Measurements from ENCODE around the gene ARHGAP30. TPM values are rescaled to one million over a fixed set of nuclear protein-coding genes. Genes with fewer than 3 reads are reported as not detected.

ARHGAP30 gene, protein sequence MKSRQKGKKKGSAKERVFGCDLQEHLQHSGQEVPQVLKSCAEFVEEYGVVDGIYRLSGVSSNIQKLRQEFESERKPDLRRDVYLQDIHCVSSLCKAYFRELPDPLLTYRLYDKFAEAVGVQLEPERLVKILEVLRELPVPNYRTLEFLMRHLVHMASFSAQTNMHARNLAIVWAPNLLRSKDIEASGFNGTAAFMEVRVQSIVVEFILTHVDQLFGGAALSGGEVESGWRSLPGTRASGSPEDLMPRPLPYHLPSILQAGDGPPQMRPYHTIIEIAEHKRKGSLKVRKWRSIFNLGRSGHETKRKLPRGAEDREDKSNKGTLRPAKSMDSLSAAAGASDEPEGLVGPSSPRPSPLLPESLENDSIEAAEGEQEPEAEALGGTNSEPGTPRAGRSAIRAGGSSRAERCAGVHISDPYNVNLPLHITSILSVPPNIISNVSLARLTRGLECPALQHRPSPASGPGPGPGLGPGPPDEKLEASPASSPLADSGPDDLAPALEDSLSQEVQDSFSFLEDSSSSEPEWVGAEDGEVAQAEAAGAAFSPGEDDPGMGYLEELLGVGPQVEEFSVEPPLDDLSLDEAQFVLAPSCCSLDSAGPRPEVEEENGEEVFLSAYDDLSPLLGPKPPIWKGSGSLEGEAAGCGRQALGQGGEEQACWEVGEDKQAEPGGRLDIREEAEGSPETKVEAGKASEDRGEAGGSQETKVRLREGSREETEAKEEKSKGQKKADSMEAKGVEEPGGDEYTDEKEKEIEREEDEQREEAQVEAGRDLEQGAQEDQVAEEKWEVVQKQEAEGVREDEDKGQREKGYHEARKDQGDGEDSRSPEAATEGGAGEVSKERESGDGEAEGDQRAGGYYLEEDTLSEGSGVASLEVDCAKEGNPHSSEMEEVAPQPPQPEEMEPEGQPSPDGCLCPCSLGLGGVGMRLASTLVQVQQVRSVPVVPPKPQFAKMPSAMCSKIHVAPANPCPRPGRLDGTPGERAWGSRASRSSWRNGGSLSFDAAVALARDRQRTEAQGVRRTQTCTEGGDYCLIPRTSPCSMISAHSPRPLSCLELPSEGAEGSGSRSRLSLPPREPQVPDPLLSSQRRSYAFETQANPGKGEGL
- total RNA-seq, result not detected in 2 replicates

GRCh38 chr1:161069731-161070270 lies at the start of gene ARHGAP30:
Gene ARHGAP30 (minus strand): TSS chr1:161069891. CDS start chr1:161069624, 267 bp downstream.

GRCh38 chr1:161117759-161118581 lies 48.3 kb upstream of the ARHGAP30 start, which contains the start of the genes NIT1 and PFDN2:
Gene NIT1 (plus strand): TSS chr1:161118105. CDS start chr1:161118177, 72 bp downstream.
Gene PFDN2 (minus strand): TSS chr1:161118037. CDS start chr1:161118026, 11 bp downstream.

DNA sequence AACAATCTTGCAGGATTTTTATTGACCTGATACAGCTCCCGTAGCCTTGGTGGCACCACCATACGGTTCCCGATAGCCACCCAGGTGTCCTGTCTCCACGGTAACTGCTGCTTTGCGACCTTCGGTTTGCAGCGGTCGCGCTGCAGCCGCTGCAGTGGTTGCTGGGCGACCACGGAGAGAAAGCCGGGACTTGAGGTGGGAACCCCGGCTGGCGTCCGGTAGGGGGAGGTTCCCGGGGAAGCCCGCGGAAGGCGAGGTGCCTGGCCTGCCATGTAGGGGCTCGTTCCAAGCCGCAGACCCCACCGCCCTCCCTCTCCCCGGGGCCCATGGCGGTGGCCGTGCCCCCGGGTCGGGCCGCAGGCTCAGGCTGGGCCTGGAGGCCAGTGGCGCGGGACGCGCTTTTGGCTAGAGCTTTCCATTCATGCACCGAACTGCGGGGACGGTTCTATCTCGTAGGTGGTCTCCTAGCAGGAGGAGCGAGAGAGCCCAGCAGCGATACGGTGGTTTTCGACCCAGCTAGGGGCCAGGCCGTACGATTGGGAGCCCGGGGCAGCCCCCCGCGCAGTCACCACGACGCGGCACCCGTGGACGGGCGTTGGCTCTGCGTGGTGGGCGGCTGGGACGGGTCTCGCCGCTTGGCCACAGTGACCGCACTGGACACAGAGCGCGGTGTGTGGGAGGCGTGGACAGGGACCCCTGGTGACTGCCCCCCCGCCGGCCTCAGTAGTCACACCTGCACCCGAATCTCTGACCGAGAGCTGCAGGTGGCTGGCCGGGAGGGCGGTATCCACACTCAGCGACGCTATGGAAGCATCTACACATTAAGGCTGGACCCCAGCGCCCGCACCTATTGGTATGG lies 28.7 kb upstream of the ARHGAP30 start, which contains the start of gene KLHDC9:
KLHDC9 (plus strand) TSS at position 152 of the 859 bp plus-strand sequence; CDS start at position 327, 175 bp downstream.

DNA sequence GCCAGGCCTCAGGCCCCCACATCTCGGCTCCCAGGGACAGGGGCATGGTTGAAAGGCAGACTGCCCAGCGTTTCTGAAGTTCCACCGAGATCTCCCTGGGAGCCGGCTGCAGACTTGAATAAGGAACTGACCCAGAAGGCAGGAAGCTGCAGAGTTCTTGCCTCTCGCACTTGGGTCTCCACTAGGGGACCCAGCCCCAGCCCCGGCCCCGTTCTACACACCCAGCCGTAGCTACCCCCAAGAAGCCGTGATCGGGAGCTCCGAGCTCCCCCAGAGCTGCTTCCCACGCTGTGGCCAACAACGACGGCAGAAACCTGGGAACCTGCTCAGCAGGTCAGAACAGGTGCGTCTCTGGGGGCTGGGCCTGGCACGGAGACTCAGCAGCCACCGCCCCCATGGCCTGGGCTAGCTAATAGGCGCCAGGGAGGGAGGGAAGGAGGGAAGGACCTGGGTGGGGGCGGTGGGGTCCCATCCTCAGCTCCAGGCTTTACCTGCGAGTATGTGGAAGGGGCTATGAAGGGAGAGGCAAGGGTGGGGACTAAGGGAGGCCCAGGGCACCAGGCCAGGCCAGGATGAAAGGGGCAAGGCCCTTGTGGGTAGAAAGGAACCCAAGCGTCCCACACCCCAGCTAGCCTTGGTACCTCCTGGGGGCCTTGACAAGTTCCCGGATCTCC lies 19.7 kb upstream of the ARHGAP30 start, which contains the start of gene NECTIN4:
NECTIN4 (minus strand) TSS at position 308 of the 674 bp plus-strand sequence; CDS start at position 46, 262 bp downstream.

DNA sequence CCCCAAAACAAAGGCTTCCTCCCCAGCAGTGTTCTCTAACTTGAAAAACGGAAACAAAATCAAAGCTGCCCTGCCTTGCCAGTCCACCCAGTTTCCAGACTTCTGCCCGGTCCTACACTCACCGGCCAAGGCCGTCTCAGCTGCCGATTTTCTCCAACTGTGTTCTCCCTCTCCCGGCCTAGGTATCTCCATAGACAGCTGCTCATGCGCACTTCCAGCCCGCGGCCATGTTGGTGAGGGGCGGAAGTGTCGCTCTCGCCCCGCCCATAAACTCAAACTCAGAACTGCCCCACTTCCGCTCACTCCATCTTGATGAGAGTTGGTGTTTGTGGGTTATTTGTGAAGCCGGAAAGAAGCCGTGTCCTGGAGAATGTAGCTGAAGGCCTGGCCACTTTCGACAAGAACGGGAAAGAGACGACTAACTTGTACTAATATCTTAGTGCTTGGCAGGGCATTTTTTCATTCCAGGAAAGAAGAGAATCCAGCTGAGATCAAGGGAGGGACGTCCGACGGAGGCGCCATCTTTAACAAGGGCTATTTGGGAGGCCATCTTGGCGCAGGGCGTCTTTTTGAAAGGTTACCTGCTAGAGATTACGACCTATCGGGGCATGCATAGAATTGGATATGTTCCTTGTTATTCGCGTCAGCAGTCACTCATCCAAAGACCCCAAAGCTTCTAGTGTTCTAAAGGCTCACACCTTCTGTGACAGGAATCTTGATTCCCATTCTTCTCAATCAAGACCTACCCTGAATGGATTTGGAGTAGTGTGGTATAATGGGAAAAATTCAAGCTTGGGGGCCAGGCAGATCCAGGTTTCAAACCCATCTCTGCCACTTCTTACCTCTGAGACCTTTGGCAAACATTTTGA lies 23.7 kb downstream of the ARHGAP30 start, which contains the start of gene USF1:
USF1 (minus strand) TSS at position 242 of the 869 bp plus-strand sequence. CDS start 2,702 bp downstream, outside the sequence.

GRCh38 chr1:161038523-161039153 lies 31.1 kb downstream of the ARHGAP30 start, which contains the start of gene TSTD1:
Gene TSTD1 (minus strand): TSS chr1:161038964. CDS start chr1:161038889, 75 bp downstream.

DNA sequence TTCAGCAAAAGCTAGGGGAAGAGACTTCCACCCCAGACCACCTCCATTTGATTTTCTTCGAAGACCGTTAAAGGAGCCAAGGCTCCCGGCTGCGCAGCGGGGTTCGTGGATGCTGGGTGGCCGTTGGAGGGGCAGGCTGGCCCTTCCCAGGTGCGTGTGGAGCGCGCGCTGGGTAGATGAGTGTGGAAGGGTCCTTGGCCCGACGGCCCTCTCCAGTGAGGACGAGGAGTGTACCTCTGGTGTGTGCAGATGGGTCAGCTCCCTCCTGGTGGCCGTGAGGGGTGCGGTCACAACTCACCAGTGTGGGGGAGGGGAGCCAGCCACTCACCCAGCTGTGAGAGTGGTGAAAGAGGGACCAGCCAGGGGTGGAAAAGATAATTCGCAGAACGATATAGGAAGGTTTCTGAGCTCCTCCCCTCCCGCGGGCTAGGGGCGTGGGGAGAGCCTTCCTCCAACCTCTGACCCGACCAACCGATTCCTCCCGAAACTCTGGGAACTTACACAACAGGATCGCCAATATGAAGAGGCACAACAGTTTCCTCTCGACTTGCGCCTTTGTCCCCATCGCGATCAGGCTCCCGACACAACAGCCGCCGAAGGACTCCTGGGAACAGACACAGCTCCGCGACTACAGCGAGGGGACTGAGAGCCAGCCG lies 49.1 kb downstream of the ARHGAP30 start, which contains the start of gene F11R:
F11R (minus strand) TSS at position 644 of the 656 bp plus-strand sequence; CDS start at position 565, 79 bp downstream.

Other genes with a start within 250 kb of the ARHGAP30 start
- not detected in 2 replicates for gene CD244, start 207.0 kb downstream of the ARHGAP30 start, total RNA-seq
- gene ITLN1, start 184.7 kb downstream of the ARHGAP30 start, total RNA-seq, result not detected in 2 replicates
- gene ITLN2, start 115.1 kb downstream of the ARHGAP30 start, total RNA-seq, result not detected in 2 replicates
- gene F11R, start 48.7 kb downstream of the ARHGAP30 start, total RNA-seq, result 104 and 115 TPM in 2 replicates
- 38.3 and 82.1 TPM in 2 replicates for gene TSTD1, start 30.9 kb downstream of the ARHGAP30 start, total RNA-seq
- gene USF1, start 23.9 kb downstream of the ARHGAP30 start, total RNA-seq, result 81.5 and 113 TPM in 2 replicates
- 0.15 and 0.32 TPM in 2 replicates for gene NECTIN4, start 19.7 kb upstream of the ARHGAP30 start, total RNA-seq
- gene KLHDC9, start 28.5 kb upstream of the ARHGAP30 start, total RNA-seq, result 0.65 and 2.9 TPM in 2 replicates
- 96.8 and 148 TPM in 2 replicates for gene PFDN2, start 48.1 kb upstream of the ARHGAP30 start, total RNA-seq
- 9.7 and 14.7 TPM in 2 replicates for gene NIT1, start 48.2 kb upstream of the ARHGAP30 start, total RNA-seq
- gene DEDD, start 62.8 kb upstream of the ARHGAP30 start, total RNA-seq, result 31.2 and 35.4 TPM in 2 replicates
- gene UFC1, start 84.1 kb upstream of the ARHGAP30 start, total RNA-seq, result 105 and 141 TPM in 2 replicates
- 3.3 and 5.5 TPM in 2 replicates for gene USP21, start 89.6 kb upstream of the ARHGAP30 start, total RNA-seq
- 16.3 and 17.5 TPM in 2 replicates for gene PPOX, start 96.5 kb upstream of the ARHGAP30 start, total RNA-seq
- gene B4GALT3, start 107.6 kb upstream of the ARHGAP30 start, total RNA-seq, result 18.5 and 19.8 TPM in 2 replicates
- 16.0 and 16.6 TPM in 2 replicates for gene ADAMTS4, start 129.2 kb upstream of the ARHGAP30 start, total RNA-seq
- 206 and 233 TPM in 2 replicates for gene NDUFS2, start 132.5 kb upstream of the ARHGAP30 start, total RNA-seq
- not detected in 2 replicates for gene FCER1G, start 145.4 kb upstream of the ARHGAP30 start, total RNA-seq
- not detected in 2 replicates for gene APOA2, start 153.7 kb upstream of the ARHGAP30 start, total RNA-seq
- 15.9 and 21.9 TPM in 2 replicates for gene TOMM40L, start 156.2 kb upstream of the ARHGAP30 start, total RNA-seq
- not detected in 2 replicates for gene NR1I3, start 168.3 kb upstream of the ARHGAP30 start, total RNA-seq
- not detected in 2 replicates for gene PCP4L1, start 188.9 kb upstream of the ARHGAP30 start, total RNA-seq
- gene MPZ, start 240.1 kb upstream of the ARHGAP30 start, total RNA-seq, result 0.15 and 0.32 TPM in 2 replicates
- gene SDHC, start 244.5 kb upstream of the ARHGAP30 start, total RNA-seq, result 22.1 and 46.2 TPM in 2 replicates

All from epithelial cell of umbilical artery (primary cell).